GM19035 (cell line): Measurements from ENCODE around the gene MMD2.
"Not testable (repeated sequence)": the region's sequence is repeated elsewhere in the genome, so short reads cannot be mapped to it uniquely, and the experiment has no call there.

ENCODE experiments used
- ATAC-seq: cut with Tn5 transposase; IDR thresholded peaks from one replicate; pipeline ENCODE4 v1.9.1; 2021; ENCODE audit not compliant: unreplicated experiment

The MMD2 gene, protein sequence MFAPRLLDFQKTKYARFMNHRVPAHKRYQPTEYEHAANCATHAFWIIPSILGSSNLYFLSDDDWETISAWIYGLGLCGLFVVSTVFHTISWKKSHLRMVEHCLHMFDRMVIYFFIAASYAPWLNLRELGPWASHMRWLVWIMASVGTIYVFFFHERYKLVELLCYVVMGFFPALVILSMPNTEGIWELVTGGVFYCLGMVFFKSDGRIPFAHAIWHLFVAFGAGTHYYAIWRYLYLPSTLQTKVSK

DNA sequence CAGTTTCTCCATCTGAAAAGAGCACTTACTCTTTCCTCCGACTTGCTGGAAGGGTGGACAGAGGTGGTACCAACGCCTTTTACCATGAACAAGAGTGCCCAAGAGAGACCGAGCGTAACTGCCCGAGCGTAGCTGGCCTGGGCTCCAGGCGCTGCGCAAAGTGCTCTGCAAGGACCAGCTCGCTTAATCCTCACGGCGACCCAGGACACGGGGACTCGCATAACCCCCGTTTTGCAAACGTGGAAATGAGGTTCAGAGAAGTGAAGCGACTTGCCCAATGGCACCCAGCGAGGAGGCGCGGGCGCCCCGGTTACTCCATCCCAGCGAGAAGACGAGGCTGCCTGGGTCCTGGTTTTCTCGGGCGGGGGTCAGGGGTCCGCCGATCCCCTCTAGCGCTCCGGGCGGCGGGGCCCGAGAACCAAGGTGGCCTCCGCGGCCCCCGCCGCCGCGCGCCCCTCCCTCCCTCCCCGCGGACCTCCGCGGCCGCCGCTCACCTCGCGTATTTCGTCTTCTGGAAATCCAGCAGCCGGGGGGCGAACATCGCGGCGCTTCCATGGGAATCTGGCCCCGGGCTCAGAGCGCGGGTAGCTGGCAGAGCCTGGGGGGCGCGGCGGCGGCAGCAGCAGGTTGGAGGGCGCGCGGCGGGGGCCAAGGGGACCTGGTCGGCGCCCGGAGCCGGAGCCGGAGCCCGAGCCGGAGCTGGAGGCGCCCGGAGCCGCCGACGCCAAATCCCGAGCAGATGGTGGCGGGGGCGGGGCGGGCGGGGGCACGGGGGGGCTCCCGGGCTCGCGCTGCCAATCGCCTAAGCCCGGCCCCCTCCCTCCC, at the start of gene MMD2:
MMD2 (minus strand) TSS at position 711 of the 825 bp plus-strand sequence; CDS start at position 541, 170 bp downstream.
- ATAC-seq: no peak

DNA sequence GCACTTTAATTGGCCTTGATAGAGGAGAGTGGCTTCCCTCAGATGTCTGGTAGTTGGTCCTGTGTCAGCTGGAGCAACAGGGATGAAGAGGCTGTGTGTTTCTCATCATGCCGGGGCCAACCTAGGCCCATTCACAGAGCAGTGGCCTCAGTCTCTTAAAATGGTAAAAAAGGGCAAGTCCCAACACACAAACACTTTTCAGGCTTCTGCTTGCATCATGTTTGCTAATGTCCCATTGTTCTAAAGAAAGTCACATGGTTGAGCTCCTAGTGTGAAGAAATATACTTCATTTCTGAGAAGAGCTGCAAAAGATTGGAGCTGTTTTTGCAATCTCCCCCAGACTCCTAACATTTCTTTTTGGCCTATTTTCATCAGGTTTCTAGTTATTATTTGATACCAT, 46.1 kb upstream of the MMD2 start:
- ATAC-seq: no peak

DNA sequence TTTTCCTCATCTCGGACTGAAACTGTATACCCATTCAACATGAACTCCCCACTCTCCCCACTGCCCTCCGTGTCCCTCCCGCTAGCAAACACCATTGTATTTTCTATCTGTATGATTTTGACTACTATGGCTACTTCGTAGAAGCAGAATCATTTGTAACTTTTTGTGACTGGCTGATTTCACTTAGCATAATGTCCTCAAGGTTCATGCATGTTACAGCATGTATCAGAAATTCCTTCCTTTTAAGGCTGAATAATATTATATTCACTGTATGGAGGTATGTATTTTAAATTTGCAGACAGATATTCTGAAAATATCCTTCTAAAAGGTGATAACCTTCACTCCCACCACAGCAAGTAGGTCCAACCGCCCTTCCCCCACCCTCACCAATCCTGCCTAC, 42.9 kb upstream of the MMD2 start:
- ATAC-seq: no peak

DNA sequence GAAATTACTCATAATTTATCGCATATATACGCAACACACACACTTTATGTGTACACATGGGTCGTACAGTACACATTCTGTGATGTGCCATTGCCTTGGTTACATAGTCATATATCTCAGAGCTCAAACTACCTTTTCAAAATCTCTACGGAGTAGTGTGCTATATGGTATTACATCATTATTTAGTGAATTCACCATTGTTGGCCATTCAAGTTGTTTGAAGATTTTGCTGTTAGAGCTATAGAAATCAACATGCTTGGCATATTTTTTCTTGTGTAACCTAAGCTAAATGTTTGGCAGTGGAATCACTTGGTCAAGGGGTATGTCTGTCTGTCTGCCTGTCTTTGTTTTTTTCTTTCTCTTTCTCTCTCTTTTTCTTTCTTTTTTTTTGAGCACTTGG, 42.0 kb upstream of the MMD2 start:
- ATAC-seq: no peak

DNA sequence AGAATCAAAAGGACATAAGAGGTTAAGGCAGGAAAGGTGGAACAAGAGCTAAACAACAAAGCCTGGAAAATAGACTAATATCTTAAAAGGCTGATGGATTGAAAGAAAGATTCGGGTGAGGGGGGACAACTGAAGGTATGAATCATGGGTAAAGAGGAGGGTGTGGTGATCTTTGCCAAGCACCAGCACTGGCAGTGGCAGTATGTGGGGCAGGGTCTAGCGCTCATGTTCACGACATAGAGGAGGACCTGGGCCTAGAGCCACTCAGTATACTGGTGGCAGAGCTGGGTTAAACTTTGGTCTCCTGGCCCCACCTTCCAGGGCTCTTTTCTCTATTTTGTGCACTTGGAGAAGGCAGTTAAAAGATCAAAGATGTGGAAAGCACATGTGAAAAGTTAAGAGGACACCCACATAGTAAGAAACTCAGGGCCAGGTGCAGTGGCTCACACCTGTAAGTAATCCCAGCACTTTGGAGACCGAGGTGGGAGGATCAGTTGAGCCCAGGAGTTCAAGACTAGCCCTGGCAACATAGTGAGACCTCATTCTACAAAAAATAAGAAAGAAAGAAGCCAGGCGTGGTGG, 40.5 kb upstream of the MMD2 start:
- ATAC-seq: no peak

DNA sequence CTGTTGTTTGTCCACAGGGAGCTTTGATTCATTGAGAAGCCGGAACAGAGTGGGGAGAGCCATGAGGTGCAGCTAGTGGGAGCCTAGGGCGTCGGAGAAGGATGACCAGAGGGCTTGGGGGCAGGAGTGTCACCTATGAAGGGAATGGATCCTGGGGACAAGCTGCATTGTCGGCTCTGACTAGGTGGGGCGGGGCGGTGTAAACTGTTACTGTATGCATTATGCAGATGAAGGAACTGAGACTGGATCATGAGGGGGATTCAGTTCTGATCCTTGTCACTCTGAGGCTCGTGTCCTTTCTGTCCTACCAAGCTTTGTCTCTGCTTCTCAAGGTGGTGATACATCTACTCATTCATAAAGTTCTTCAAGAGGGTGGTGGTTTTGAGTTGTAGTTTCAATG, 39.9 kb upstream of the MMD2 start:
- no peak for ATAC-seq

DNA sequence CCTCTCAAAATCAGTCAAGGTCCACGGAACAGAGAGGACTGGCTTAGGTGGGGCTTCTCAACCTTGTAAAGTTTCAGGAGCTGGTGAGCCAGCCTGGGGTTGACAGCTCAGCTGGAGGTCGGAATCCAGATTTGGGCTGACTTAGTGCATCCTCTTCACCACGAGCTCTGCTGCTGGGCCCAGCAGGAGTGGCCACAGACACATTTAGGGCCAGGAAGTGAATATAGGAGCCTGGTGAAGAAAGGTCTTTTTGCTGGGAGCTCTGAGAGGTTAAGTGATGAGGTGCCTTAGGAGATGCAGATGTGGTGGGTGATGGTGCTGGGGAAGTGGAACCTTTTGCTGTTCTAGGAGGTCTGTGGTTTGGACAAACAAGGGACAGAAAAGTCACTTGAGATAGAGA, 39.3 kb upstream of the MMD2 start:
- ATAC-seq: no peak

DNA sequence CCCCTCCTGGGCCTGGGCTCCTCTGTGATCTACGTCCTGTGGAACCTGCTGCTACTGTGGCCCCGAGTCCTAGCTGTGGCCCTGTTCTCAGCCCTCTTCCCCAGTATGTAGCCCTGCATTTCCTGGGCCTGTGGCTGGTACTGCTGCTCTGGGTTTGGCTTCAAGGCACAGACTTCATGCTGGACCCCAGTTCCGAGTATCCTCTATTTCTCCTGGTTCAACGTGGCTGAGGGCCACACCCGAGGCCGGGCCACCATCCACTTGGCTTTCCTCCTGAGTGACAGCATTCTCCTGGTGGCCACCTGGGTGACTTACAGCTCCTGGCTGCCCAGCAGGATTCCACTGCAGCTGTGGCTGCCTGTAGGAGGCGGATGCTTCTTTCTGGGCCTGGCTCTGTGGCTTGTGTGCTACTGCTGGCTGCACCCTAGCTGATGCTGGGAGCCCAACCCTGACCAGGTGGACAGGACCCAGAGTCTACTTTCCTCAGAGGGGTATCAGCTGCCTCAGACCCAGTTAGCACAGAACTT, 37.8 kb upstream of the MMD2 start:
- ATAC-seq: no peak

DNA sequence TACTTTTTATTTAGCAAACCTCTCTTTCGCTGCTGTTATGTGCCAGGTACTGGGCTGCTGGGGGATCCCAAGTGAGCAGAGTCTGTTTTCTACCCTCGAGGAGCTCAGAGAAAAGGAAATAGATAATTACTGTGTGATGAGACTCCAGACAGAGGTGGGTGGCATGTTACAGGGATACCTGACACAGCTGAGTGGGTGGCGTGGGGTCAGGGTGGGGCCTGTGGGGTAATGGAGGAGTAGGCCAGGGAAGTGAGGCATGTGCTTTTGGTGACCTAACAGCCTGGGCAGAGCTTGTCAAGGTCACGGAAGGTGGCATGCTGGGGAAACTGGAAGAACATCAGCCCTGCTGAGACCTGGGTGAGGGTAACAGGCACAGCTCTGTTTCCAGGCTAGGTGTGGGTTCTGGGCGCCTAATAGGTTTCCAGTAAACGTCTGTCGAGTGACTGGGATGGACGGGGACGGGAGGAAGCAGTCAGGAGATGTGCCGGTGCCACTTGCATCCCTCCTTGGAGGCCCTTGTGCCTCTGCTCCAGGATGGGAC, 36.5 kb upstream of the MMD2 start:
- no peak for ATAC-seq

DNA sequence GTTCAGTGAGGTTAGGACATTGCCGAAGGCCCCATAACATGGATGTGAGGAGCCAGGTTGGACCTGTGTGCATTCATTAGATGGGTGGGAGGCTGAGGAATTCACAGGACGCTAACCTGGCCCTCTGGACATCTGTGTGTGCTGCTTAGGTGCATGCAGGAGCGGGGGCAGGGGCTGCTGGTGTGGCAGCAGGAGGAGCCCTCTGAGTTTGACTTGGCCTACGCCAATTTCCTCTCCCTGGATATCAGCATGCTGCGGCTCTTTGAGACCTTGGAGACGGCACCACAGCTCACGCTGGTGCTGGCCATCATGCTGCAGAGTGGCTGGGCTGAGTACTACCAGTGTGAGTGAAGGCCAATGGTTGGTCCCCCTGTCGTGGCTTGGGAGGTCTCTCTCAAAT, 34.5 kb upstream of the MMD2 start:
- no peak for ATAC-seq

DNA sequence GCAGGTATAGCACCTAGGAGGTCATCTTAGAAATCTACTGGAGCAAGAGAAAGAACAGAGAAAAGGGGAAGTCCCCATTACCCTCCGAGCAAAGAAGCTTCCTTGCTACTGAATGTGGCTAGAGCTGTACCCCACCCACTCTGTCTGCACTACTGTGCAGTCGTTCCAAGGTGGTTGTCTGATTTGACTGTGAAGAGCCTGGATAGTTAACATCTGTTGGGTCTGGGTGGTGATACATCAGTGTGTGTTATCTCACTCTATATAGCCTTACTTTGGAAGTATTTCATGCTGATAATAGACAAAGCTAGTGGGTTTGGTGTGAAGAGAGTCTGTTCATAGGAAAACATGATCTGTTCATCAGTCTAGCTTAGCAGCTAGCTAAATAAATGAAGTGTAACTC, 23.8 kb upstream of the MMD2 start:
- not testable (repeated sequence) for ATAC-seq

DNA sequence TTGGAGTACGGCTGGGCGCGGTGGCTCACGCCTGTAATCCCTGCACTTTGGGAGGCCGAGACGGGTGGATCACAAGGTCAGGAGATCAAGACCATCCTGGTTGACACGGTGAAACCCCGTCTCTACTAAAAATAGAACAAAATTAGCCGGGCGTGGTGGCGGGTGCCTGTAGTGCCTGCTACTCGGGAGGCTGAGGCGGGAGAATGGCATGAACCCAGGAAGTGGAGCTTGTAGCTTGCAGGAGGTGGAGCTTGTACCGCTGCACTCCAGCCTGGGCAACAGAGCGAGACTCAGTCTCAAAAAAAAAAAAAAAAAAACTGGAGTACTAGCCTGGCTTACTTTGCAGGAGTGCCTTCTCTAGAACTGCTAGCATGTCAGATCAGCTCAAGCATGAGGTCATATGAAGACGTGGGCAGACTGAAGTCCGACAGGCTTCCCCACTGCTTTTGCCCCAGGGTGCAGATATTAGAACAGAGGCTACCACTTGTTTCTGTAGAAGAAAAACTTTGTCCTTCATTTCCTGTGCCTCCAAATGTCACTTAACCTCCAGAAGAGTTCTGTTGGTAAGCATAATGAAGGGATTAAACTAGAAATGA, 22.4 kb upstream of the MMD2 start:
- ATAC-seq: not testable (repeated sequence)

DNA sequence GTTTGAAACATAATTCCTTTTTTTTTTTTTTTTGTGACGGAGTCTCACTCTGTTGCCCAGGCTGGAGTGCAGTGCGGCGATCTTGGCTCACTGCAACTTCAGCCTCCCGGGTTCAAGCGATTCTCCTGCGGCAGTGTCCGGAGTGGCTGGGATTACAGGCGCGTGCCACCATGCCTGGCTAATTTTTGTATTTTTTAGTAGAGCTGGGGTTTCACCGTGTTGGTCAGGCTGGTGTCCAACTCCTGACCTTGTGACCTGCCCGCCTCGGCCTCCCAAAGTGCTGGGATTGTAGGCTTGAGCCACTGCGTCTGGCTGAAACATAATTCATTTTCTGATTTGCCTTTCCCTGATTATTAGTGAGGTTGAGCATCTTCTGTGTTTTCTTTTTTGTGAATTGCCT, 16.6 kb upstream of the MMD2 start:
- not testable (repeated sequence) for ATAC-seq

DNA sequence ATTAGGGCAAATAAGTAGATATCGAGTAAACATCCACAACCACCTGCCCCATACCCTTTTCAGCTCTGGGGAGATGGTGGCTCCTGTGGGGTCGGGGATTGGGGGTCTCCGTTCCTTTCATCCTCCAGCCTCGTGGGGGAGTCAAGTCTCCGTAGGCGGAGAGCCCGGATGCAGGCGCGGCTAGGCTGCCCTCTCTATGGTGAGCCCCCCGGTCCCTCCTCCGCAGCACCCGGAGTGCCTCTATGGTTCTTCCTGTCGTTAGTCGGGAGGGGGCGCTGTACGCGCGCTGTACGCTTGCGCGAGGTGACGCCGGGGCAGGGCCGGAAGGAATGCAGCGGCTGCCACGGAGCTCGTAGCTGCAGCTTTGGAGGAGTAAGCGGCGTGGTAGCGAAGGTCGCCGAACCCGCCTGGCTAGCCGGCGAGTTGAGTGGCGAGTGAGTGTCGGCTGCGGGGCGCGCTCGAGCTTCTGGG, 14.8 kb upstream of the MMD2 start:
- peak; percentile 95 for ATAC-seq

DNA sequence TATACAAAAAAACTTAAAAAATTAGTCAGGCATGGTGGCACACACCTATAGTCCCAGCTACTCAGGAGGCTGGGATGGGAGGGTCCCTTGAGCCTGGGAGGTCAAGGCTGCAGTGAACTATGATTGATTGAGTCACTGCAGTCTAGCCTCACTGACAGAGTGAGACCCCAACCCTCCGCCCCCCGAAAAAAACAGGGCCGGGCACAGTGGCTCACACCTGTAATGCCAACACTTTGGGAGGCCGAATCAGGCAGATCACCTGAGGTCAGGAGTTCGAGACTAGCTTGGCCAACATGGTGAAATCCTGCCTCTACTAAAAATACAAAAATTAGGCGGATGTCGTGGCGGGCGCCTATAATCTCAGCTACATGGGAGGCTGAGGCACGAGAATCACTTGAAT, 13.5 kb upstream of the MMD2 start:
- ATAC-seq: not testable (repeated sequence)

DNA sequence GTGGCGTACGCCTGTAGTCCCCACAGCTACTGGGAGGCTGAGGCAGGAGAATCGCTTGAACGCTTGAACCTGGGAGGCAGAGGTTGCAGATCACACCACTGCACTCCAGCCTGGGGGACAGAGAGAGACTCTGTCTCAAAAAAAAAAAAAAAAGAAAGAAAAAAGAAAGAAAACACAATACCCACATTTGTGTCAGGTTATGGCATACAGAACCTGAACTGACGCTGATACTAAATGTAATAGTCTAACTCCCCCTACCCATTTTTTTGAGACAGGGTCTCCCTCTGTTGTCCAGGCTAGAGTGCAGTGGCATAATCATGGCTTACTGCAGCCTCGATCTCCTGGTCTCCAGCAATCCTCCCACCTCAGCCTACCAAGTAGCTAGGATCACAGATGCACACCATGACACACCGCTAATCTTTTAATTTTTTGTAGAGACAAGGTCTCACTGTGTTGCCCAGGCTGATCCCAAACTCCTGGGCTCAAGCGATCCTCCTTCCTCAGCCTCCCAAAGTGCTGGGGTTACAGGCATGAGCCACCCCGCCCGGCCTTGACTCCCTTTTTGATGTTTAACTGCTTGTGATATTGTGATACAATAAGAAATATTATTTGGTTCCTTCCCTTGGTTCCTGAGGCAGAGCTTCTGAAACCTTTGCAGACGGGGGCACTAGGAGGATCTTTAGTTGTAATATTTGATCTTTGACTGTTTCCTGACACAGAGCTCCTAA, 6.5 kb upstream of the MMD2 start:
- no peak for ATAC-seq

DNA sequence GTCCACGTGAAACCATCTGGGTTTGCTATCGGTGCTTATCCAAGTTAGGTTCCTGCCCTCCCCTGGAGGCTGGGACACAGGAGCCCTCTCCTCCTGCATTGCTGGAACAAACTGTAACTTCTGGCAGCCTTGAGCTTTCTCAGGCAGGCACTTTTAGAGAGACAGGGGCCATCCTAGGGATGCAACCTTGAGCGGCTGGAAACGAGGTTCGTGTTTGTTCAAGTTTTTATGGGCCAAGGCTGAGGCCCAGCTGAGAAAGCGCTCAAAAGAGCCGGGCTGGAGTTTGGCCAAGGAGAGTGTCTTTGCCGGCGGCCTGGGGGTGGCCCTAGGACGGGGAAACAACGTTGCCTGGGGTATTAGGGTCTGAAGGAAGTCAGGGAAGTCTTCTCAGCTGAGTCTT, 5.5 kb upstream of the MMD2 start:
- no peak for ATAC-seq

DNA sequence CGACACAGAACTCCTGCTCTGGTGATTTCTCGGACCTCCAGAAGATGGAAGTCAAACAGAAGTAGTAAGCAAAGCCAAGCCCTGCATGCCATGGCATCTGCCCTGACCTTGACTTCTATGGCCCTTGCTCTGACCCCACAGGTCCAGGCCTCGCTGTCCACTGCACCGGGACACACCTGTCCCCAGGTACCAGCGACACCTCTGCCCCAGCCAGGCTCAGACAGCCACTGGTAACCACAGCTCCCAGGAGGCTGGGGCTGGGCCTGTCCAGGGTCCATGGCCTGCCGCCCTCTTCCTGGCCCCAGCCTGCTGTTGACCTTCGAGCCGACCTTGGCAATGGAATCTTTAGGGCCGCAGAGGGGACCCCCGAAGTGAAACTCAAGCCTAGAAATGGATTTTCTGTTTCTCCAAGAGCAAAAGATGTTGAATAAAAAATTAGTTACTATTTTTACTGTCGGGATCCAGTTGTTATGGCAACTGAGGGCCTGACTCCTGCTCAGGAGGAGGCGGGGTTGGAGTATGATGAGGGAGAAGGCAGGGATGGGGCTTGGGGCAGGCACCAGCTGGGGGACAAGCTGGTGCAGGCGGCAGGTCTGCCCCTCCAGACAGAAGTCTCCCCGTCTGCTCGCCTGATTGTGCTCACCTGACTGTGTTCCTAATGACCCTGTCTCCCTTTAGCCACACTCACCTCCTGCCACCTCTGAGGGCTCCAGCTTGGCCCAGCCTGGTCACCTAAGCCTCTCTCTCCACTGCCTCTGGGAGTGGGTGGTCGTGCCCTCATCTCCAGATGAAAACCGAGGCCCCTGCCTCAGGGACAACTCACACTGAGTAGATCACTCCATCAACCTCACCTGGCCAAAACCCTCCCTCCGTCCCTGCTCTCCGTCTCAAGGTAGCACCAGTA, 4.1 kb upstream of the MMD2 start:
- ATAC-seq: no peak

DNA sequence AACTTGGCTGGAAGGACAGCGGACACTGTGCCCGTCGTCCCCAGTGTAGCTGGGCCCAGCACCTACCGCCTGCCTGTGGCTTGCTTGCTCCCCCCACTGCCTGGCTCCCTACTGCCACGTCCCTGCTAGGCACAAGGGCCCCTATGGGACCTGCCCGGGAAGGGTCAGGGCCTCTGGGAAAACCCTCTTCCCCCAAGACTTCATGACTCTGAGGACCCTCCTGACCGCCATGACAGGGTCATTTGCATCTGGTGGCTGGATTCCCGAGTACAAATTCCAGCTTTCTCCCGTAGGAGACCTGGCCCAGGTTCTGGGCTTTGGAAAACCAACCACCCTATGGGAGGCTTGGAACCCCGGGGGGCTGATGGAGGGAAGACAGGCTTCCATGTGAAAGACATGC, 1.4 kb upstream of the MMD2 start:
- ATAC-seq: no peak
